GM23338 (cell line): Measurements from ENCODE around the gene MAST4.

Experiments
- CREB1 ChIP-seq: fragments of 250-450 bp; sonication (Bioruptor Pico); IDR thresholded peaks from 2 replicates; pipeline ENCODE4 v1.5.0; 2020; ENCODE audit warnings: low read depth, mild to moderate bottlenecking, moderate library complexity
- EZH2 ChIP-seq: fragments of 200-600 bp; sonication (generic); IDR thresholded peaks from one replicate; pipeline ENCODE4 v1.8.0; 2017; ENCODE audit warnings: antibody characterized with exemption, mild to moderate bottlenecking, low read depth; ENCODE audit not compliant: unreplicated experiment
- EZH2phosphoT487 ChIP-seq: fragments of 200-600 bp; sonication (generic); IDR thresholded peaks from one replicate; pipeline ENCODE4 v1.8.1; 2018; ENCODE audit warnings: antibody characterized with exemption; ENCODE audit not compliant: unreplicated experiment
- JUNB ChIP-seq: IDR thresholded peaks from one replicate; pipeline ENCODE4 v1.6.1; 2016; ENCODE audit warnings: antibody characterized with exemption; ENCODE audit not compliant: unreplicated experiment
- POLR2AphosphoS5 ChIP-seq: IDR thresholded peaks from 2 replicates; pipeline ENCODE4 v1.6.1; 2016; ENCODE audit warnings: antibody characterized with exemption, low read depth
- TF ChIP-seq, protein P1 (sequence below), 2 experiments: fragments of 200-600 bp in 1 of 2; sonication (generic) in 1 of 2; conservative IDR thresholded peaks; 2 replicates each; pipeline versions ENCODE4 v1.5.1 to v1.6.1; 2016 to 2017; ENCODE audit warnings: antibody characterized with exemption in 2 of 2, low read depth in 2 of 2, mild to moderate bottlenecking in 2 of 2, moderate library complexity in 1 of 2
- TF ChIP-seq, protein P2 (sequence below): IDR thresholded peaks from one replicate; pipeline ENCODE4 v1.6.1; 2018; ENCODE audit warnings: antibody characterized with exemption; ENCODE audit not compliant: unreplicated experiment

DNA sequence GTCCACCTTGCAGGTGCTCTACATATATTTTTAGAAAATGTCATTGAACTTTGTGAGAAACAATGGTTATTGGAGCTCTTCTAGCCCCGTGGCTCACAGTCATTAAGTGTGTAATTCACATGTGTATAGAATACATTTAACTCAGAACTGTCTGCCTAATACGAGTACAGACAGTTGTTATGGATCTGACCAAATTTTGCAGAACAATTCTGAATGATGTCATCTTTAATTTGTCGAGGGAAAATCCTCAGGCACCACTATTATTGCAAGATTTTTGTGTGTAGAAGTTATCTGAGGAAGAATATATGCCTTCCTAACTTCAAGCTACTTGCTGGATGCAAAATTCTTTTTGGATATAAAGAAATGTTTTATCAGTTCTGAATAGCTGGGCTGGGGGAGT, 383.5 kb downstream of the MAST4 start:
- TF ChIP-seq EZH2, result no peak
- TF ChIP-seq, protein P1, sequence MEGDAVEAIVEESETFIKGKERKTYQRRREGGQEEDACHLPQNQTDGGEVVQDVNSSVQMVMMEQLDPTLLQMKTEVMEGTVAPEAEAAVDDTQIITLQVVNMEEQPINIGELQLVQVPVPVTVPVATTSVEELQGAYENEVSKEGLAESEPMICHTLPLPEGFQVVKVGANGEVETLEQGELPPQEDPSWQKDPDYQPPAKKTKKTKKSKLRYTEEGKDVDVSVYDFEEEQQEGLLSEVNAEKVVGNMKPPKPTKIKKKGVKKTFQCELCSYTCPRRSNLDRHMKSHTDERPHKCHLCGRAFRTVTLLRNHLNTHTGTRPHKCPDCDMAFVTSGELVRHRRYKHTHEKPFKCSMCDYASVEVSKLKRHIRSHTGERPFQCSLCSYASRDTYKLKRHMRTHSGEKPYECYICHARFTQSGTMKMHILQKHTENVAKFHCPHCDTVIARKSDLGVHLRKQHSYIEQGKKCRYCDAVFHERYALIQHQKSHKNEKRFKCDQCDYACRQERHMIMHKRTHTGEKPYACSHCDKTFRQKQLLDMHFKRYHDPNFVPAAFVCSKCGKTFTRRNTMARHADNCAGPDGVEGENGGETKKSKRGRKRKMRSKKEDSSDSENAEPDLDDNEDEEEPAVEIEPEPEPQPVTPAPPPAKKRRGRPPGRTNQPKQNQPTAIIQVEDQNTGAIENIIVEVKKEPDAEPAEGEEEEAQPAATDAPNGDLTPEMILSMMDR (conservative IDR thresholded peaks at IDR 0.05; ENCODE audit: low read depth in 2 of 2), result no peak
- TF ChIP-seq CREB1 (CRISPR knock-in tag), result no peak
- no peak for TF ChIP-seq POLR2AphosphoS5
- TF ChIP-seq, protein P2, sequence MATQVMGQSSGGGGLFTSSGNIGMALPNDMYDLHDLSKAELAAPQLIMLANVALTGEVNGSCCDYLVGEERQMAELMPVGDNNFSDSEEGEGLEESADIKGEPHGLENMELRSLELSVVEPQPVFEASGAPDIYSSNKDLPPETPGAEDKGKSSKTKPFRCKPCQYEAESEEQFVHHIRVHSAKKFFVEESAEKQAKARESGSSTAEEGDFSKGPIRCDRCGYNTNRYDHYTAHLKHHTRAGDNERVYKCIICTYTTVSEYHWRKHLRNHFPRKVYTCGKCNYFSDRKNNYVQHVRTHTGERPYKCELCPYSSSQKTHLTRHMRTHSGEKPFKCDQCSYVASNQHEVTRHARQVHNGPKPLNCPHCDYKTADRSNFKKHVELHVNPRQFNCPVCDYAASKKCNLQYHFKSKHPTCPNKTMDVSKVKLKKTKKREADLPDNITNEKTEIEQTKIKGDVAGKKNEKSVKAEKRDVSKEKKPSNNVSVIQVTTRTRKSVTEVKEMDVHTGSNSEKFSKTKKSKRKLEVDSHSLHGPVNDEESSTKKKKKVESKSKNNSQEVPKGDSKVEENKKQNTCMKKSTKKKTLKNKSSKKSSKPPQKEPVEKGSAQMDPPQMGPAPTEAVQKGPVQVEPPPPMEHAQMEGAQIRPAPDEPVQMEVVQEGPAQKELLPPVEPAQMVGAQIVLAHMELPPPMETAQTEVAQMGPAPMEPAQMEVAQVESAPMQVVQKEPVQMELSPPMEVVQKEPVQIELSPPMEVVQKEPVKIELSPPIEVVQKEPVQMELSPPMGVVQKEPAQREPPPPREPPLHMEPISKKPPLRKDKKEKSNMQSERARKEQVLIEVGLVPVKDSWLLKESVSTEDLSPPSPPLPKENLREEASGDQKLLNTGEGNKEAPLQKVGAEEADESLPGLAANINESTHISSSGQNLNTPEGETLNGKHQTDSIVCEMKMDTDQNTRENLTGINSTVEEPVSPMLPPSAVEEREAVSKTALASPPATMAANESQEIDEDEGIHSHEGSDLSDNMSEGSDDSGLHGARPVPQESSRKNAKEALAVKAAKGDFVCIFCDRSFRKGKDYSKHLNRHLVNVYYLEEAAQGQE, result no peak
- TF ChIP-seq JUNB, result no peak
- no peak for TF ChIP-seq EZH2phosphoT487
